Measurements from ENCODE around the gene TAT.
"Not testable (repeated sequence)": the region's sequence is repeated elsewhere in the genome, so short reads cannot be mapped to it uniquely, and the experiment has no call there.

TAT gene

GRCh38 chr16:71565812-71566700 lies 10.8 kb downstream of the TAT start:
- DNase-seq (ENCODE audit: low read depth), result no peak
- peak overlapping the region; percentile 76 for H3K4me3 ChIP-seq (replicated peaks; ENCODE audit: low read depth, low read length)
- no peak for TF ChIP-seq CTCF (IDR thresholded peaks at IDR 0.05; ENCODE audit: low read length, missing control alignments)

GRCh38 chr16:71564335-71564967 lies 12.4 kb downstream of the TAT start:
- no peak for DNase-seq (ENCODE audit: low read depth)
- peak overlapping the region; percentile 76 for H3K4me3 ChIP-seq (replicated peaks; ENCODE audit: low read depth, low read length)
- TF ChIP-seq CTCF (IDR thresholded peaks at IDR 0.05; ENCODE audit: low read length, missing control alignments), result no peak

- no peak overlapping the region for H3K4me3 ChIP-seq (replicated peaks; ENCODE audit: low read depth, low read length)
- DNase-seq (ENCODE audit: low read depth), result no peak
- no peak for TF ChIP-seq CTCF (IDR thresholded peaks at IDR 0.05; ENCODE audit: low read length, missing control alignments)
Observed at GRCh38 chr16:71562552-71562951, 14.3 kb downstream of the TAT start.

- not testable (repeated sequence) for H3K4me3 ChIP-seq (replicated peaks; ENCODE audit: low read depth, low read length); DNase-seq (ENCODE audit: low read depth)
Observed at GRCh38 chr16:71561886-71562285, 15.0 kb downstream of the TAT start.

- no peak for DNase-seq (ENCODE audit: low read depth)
- H3K4me3 ChIP-seq (replicated peaks; ENCODE audit: low read depth, low read length), result no peak overlapping the region
- no peak for TF ChIP-seq CTCF (IDR thresholded peaks at IDR 0.05; ENCODE audit: low read length, missing control alignments)
Observed at GRCh38 chr16:71559855-71560254, 17.0 kb downstream of the TAT start.

GRCh38 chr16:71557954-71558582 lies 18.8 kb downstream of the TAT start:
- no peak overlapping the region for H3K4me3 ChIP-seq (replicated peaks; ENCODE audit: low read depth, low read length)
- no peak for TF ChIP-seq CTCF (IDR thresholded peaks at IDR 0.05; ENCODE audit: low read length, missing control alignments)
- DNase-seq (ENCODE audit: low read depth), result no peak

- no peak for TF ChIP-seq CTCF (IDR thresholded peaks at IDR 0.05; ENCODE audit: low read length, missing control alignments)
- DNase-seq (ENCODE audit: low read depth), result no peak
- H3K4me3 ChIP-seq (replicated peaks; ENCODE audit: low read depth, low read length), result no peak overlapping the region
Observed at GRCh38 chr16:71557299-71557698, 19.6 kb downstream of the TAT start.

Data from fibroblast of pulmonary artery (primary cell).